ENCODE data around the gene HDAC4.

DNA sequence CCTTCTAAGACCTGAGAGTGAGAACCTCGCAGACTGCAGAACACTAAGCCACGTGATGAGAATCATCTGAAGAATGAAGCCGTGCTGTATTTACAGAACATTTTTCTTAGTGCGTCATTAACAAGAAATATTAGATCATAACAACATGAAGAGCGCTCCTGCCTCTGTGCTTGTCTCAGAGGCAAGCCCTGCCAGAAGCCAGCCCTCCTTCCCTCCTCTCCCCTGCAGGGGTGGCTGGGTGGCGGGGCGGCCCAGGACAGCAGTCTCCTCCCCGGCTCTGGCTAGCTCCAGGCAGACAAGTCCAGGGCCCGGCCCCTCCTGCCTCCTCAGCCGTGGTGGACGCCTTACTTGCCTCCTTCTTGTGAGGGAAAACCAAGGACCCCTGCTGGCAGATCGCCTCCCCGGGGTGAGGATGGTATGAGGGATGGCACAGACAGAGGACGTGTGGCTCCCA is 290.2 kb downstream of the HDAC4 start:
- TF ChIP-seq GATA3 (IDR thresholded peaks at IDR 0.05; ENCODE audit: low read depth, low read length) (no peak), GATA2 (IDR thresholded peaks at IDR 0.05; ENCODE audit: low read depth, low read length) (no peak)

Data from SH-SY5Y (cell line).